Stimulated activated CD4-positive, alpha-beta T cell treated with anti-CD3 and anti-CD28 coated beads, Interleukin-4, amount 100 ng/mL, for 24 hours (primary cell): ENCODE data around the gene CCDC82.
"Not testable (repeated sequence)": the region's sequence is repeated elsewhere in the genome, so short reads cannot be mapped to it uniquely, and the experiment has no call there.

Source experiments
- DNase-seq: peaks from one replicate; pipeline ENCODE4 v3.0.0-alpha.2; 2020

CCDC82 gene

DNA sequence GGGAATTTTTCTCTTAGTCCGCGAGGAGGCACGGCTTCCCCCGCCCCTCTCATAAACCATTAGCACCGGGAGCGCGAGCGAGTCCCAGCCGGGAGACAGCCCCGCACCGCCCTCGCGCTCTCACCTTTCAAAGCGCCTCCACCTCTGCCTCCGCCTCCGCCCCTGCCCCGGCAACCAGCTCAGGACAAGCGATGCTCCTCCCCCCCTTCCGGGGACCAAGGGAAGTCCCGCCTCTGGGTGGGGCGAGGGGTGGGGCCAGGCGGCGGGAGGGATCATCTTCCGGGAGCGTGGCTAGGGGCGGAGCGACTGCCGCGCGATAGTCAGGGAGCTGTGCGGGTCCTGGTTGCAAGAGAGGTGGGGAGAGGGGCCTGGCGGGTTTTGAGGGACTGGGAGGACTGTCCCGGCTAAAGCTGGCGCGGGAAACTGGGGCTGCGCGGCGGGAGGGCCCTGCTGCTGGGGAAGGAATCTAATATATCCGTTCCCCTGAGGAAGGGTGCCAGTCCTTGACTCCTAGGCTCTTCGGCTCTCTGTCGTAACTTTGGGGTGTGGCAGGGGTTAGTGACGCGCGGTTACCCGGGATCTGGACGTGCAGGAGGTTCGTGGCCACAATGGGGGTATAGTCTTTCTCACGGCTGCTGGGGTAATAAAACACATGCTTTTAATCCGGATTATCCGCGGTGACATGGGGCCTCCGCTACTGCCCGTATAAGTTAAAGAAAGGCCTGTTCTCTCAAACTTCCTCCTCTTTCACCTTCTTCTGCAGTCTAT lies at the start of gene CCDC82, which contains the start of gene JRKL:
CCDC82 (minus strand) TSS at position 193 of the 768 bp plus-strand sequence. CDS start 5,165 bp downstream, outside the sequence.
JRKL (plus strand) TSS at position 294 of the 768 bp plus-strand sequence. CDS start 637 bp downstream, outside the sequence.
- peak; percentile 98 for DNase-seq

GRCh38 chr11:96432654-96433053 lies 42.9 kb upstream of the CCDC82 start:
- DNase-seq: not testable (repeated sequence)

- DNase-seq: no peak
These were observed 41.0 kb upstream of the CCDC82 start for GRCh38 chr11:96430668-96431067.

DNA sequence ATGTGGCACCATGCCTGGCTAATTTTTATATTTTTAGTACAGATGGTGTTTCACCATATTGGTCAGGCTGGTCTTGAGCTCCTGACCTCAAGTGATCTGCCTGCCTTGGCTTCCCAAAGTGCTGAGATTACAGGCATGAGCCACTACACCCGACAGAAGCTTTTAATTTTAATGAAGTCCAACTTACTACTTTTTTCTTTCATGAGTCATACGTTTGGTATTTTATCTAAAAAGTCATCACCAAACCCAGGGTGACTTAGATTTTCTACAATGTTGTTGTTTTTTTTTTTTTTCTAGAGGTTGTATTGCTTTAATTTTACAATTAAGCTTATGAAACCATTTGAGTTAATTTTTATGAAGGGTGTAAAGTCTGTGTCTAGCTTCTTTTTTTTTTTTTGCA lies 35.0 kb upstream of the CCDC82 start:
- no peak for DNase-seq

DNA sequence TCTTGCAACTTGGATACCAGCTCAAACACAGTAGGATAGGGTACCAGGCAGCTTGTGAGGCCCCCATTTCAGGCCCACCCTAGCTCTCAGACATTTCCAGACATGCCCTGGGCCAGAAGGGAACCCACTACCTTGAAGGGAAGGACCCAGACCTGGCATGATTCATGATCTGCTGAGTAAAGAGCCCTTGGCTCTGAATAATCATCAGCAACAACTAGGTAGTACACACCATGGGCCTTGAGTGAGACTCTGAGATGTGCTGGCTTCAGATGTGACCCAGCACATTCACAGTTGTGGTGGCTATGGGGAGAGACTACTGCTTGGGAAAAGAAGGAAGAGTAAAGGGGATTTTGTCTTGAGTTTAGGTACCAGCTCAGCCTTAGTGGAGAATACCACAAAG lies 23.7 kb upstream of the CCDC82 start:
- DNase-seq: no peak

GRCh38 chr11:96412761-96413381 lies 23.2 kb upstream of the CCDC82 start:
- DNase-seq: no peak

- not testable (repeated sequence) for DNase-seq
These were observed 21.7 kb upstream of the CCDC82 start for GRCh38 chr11:96411412-96411811.

- no peak for DNase-seq
These were observed 11.0 kb upstream of the CCDC82 start for GRCh38 chr11:96400697-96401096.

GRCh38 chr11:96397863-96398262 lies 8.2 kb upstream of the CCDC82 start:
- DNase-seq: no peak

GRCh38 chr11:96396637-96397036 lies 6.9 kb upstream of the CCDC82 start:
- DNase-seq: no peak

- DNase-seq: no peak
These were observed 5.1 kb upstream of the CCDC82 start for GRCh38 chr11:96394773-96395172.

DNA sequence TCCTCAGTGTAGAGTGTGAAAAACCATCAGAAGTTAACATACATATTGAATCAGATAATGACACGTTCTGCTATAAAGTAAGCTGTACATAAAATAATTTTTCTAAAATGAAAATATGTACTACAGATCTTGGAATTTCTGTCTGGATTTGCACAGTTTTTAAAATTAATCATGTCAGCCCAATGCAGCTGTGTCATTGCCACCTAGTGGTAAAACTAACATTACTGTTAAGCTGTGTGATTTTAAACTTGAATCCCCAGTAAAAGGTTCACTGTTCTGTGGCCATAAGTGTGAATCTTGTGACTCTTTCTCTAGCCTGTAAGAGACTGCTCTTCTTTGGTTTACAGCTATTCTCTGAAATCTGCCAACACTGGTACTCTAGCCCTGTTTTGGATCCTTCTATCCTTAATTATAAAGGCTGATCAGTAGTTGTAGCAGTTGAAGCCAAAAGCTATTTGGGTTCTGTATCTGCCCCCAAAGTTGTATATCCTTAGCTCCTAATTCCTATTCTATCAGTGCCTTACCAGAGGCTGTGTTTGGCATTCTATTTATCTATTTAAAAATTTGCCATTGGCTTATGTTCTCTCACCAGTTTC lies 4.1 kb upstream of the CCDC82 start:
- DNase-seq: no peak

GRCh38 chr11:96391698-96392307 lies 2.1 kb upstream of the CCDC82 start:
- DNase-seq: no peak

- no peak for DNase-seq
These were observed 728 bp upstream of the CCDC82 start for GRCh38 chr11:96390488-96390792.

- DNase-seq: no peak
These were observed 607 bp downstream of the CCDC82 start for GRCh38 chr11:96388891-96389719.

- DNase-seq: no peak
These were observed 4.5 kb downstream of the CCDC82 start for GRCh38 chr11:96385187-96385586.

- DNase-seq: no peak
These were observed 5.6 kb downstream of the CCDC82 start for GRCh38 chr11:96384156-96384555.

DNA sequence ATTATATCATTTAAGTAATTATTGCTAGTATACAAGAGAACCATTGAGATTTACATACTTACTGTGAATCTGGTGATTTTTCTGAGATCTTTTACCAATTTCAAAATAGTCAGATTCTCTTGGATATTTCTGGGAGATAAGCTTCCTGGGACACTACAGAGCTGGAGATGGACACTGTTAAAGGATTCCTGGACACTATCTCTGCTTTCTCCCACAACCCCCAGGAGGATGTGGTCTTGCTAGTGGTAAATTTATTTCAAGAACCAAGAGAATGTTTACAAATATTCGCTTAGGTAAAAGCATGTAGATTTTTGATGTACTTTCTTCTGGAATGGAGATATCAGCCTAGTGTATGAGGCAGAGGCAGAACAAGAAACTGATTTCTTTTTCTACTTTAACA lies 12.9 kb downstream of the CCDC82 start:
- no peak for DNase-seq

GRCh38 chr11:96373826-96374225 lies 15.9 kb downstream of the CCDC82 start:
- DNase-seq: no peak

- no peak for DNase-seq
These were observed 22.4 kb downstream of the CCDC82 start for GRCh38 chr11:96367342-96367741.

DNA sequence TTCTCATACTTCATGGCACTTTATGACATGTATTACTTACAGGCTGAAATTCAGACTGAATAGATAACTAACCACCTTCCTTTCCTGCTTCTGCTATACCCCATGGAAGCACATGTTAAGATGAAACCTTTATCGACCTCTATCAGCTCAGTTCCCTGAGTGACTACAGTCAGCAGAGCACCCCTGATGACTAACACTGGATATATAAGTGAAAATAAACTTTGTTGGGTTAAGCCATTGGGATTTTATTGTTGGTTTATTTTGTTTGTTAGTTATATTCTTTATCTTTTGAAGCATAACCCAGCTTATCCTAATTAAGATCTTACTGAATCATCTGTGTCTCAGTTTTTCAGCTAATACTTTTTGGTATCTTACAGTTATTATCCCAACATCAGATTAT lies 23.7 kb downstream of the CCDC82 start:
- no peak for DNase-seq

- DNase-seq: no peak
These were observed 24.2 kb downstream of the CCDC82 start for GRCh38 chr11:96365493-96365892.

DNA sequence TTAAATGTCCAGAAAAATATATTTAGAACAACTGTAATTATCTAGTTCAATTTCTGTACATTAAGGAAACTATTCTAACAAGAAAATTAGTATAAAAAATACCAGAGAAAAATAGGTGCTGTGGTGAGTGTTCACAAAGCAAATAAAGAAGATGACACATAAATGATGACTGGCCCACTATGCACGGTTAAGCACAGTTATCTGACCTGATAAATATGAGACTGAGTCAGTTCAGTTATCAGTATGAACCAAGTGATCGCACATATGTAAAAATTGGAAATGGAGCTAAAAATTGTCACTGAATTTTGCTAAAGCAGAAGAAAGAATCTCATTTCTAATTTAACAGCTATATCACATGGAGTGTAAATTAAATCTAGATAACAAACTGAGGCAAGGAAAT lies 27.9 kb downstream of the CCDC82 start:
- DNase-seq: no peak
